KG1 (cell line): Measurements from ENCODE around the gene TMUB1.

Source experiments
- DNase-seq: peaks from one replicate; lab custom pipeline; 2025; lab: John Stamatoyannopoulos, UW

TMUB1 gene

GRCh38 chr7:151120896-151121295 is 37.6 kb upstream of the TMUB1 start:
- no peak for DNase-seq

DNA sequence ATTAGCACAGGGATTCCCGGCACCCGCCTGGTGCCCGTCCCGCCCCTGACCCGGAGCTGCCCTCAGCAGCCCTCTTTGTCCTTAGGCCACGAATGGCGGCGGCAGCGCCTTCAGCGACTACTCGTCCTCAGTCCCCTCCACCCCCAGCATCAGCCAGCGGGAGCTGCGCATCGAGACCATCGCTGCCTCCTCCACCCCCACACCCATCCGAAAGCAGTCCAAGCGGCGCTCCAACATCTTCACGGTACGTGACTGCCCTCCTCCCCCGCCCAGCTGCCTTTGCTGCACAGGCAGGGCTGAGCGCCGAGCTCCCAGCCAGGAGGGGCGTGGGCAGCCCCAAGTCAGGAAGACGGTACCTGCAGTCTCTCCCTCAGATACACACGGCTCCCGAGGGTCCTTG is 36.6 kb upstream of the TMUB1 start:
- DNase-seq, result no peak

- no peak for DNase-seq
These were observed 35.7 kb upstream of the TMUB1 start for GRCh38 chr7:151119055-151119415.

- DNase-seq, result no peak
These were observed 35.1 kb upstream of the TMUB1 start for GRCh38 chr7:151118108-151119054.

- no peak for DNase-seq
These were observed 34.3 kb upstream of the TMUB1 start for GRCh38 chr7:151117565-151117964.

- DNase-seq, result no peak
These were observed 33.5 kb upstream of the TMUB1 start for GRCh38 chr7:151116603-151117440.

GRCh38 chr7:151115836-151116418 is 32.6 kb upstream of the TMUB1 start:
- no peak for DNase-seq

GRCh38 chr7:151115121-151115835 is 32.0 kb upstream of the TMUB1 start:
- DNase-seq, result no peak

GRCh38 chr7:151114151-151115090 is 31.1 kb upstream of the TMUB1 start:
- DNase-seq, result no peak

DNA sequence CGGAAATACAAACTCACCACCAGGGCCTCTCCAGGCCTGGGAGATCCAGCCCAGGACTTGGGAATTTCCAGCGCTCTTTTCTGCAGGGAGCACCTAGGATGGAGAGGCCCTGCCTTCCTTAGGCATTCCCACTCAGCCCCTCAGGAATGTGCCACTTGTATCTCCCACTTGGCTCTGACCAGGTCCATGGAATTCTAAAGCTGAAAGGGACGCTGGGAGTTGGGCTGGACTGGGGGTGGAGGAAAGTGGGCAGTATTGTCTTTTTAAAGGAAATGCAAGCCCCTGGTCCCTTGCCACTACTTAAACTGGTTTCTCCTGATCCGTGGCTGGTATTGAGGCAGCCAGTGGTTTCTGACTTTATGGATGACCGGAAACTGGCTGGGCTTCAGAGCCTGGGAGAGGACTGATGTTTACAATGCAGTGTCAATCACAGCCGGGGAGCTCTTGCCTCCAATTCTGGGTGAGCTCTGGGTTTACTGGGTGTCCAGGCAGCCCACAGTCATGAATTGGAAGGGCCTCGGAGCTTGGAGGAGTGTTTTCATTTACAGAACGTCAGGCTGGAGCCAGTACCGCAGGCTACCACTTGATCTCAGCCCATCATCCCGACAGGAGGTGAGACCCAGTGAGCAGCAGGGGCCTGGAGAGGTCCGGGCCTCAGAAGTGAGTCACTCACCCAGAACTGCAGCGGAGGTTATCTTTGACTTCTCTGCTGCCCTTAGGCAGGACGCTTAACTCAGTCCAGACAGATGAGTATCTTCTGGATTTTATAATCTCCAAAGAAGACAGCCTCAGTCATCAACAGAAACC is 30.3 kb upstream of the TMUB1 start:
- DNase-seq, result no peak

DNA sequence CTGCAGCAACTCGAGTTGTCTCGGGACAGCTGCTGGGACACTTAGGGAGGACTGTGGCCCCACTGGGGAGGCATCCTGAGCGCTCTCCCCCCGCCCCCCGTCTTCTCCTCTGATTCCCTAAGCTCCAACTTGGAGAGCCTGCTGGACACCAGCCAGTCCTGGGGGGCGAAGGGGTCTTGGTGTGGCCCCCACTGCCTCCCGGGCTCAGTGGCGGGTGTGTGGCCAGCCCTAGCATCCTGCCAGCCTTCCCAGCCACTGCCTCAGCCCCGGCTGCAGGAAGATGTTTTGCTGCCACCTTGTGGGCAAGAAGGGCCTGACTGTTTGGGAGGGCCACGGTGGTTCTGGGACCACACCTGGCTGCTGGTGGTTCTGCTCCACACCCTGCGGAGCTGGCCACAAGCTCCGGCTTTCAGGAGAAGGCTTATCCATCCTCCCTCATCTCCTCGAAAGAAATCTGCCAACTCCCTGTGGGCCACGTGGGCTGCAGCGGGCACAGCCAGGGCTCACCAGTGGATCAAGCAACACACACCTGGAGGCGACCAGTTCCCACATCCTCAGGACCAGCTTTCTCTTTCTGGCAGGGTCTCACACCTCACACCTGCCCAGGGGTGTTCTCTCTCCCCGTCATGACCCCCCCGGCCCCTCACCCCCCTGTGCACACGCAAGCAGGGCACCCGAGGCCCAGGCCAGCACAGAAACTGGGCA is 27.8 kb upstream of the TMUB1 start:
- DNase-seq, result peak; percentile 29

DNA sequence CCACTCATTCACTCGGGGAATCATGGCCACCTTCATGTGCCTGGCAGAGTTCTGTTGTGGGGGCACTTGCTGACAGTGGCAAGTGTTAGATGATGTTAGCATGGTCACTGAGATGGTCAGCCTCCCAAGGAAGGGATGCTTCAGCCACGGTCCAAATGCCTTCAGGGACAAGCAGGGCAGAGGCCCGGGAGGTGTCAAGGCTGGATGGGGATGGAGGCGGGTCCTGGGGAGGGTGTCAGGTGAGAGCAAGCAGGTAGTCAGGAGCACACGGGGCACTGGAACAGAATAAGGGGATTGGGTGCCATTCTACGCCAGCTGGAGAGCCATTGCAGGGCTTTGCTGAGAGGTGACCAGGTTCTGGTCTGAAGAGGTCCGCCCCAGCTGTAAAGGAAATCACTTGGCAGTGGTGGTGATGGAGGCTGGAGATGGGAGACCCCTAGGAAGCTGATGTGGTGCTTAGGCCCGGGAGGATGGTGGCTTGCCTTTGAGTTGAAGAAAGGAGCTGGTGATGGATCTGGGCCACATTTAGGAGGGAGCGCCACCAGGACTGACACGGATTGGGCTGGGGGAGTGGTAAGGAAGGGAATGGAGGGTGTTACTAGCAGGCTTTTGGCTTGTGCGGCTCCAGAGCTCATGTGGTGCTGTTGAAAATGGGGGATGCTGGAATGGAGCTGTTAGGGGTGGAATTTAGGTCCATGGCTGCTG is 27.1 kb upstream of the TMUB1 start:
- no peak for DNase-seq

GRCh38 chr7:151109094-151110048 is 26.1 kb upstream of the TMUB1 start:
- no peak for DNase-seq

DNA sequence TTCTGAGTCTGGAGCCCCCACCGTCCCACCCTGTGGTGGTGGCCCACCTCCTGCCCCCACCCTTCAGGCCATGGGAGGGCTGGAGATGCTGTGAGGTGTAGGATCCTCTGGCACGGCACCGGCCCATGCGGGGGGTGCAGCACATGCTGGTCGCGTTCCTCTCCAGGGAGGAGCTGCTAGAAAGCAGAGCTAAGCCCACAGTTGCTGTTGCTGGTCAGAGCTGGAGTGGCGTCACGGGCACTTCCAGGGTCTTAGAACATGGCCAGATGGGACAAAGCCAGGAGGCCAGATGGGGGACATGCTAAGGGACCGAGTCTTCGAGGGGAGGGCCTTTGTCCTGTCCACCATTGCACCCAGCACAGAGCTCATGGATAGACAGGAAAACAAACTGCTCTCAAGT is 24.6 kb upstream of the TMUB1 start:
- no peak for DNase-seq

GRCh38 chr7:151104411-151105235 is 21.3 kb upstream of the TMUB1 start:
- no peak for DNase-seq

GRCh38 chr7:151103973-151104372 is 20.7 kb upstream of the TMUB1 start:
- DNase-seq, result no peak

- no peak for DNase-seq
These were observed 19.7 kb upstream of the TMUB1 start for GRCh38 chr7:151102991-151103390.
